ENCODE measurements around the gene DDO.

The DDO gene

GRCh38 chr6:110409794-110410193 lies 5.6 kb downstream of the DDO start:
- no peak for TF ChIP-seq CTCF (IDR thresholded peaks at IDR 0.05; ENCODE audit: insufficient read depth, low read depth, low read length, missing control alignments)
- no peak overlapping the region for H3K4me3 ChIP-seq (ENCODE audit: low read depth, low read length)
- no peak for DNase-seq (ENCODE audit: low read depth)

DNA sequence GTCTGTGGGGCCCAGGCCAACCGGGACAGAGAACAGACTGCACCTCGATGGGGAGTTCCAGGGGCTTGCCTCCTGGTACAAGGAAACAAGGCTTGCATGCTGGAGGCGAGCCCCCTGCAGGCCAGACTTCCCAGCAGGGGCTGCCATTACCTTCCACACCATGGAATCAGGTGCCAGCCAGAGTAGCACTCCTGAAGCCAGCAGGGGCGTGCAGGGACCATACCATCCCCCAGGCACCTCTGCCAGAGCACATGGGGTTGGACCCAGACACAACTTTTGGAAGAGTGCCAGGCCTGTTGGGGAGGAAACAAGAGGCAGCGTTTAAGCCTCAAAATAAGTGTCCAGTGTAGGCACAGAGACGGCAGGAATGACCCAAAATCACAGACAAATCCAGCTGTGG lies 6.5 kb downstream of the DDO start:
- peak; percentile 2 for TF ChIP-seq CTCF (IDR thresholded peaks at IDR 0.05; ENCODE audit: insufficient read depth, low read depth, low read length, missing control alignments)
- no peak for DNase-seq (ENCODE audit: low read depth)
- H3K4me3 ChIP-seq (ENCODE audit: low read depth, low read length) = no peak overlapping the region

DNA sequence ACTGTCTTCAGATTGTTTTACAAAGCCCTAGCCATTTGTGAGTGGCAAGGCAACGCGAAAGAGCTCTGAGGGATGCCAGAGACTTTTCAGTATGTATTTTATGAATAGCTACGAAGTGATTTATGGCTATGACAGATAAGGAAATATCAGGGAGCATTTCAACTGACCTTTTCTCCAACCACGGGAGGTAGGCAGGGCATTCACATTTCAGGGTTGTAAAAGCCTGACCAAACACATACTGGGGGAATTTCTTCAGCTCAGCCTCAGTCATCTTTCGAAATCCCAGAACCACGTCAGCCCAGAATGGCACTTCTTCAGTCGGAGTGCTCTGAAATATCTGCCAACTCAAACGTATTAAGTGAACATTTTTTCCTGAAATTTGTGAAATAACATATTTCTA lies 10.8 kb downstream of the DDO start:
- no peak for TF ChIP-seq CTCF (IDR thresholded peaks at IDR 0.05; ENCODE audit: insufficient read depth, low read depth, low read length, missing control alignments)
- no peak for DNase-seq (ENCODE audit: low read depth)
- H3K4me3 ChIP-seq (ENCODE audit: low read depth, low read length) = no peak overlapping the region

DNA sequence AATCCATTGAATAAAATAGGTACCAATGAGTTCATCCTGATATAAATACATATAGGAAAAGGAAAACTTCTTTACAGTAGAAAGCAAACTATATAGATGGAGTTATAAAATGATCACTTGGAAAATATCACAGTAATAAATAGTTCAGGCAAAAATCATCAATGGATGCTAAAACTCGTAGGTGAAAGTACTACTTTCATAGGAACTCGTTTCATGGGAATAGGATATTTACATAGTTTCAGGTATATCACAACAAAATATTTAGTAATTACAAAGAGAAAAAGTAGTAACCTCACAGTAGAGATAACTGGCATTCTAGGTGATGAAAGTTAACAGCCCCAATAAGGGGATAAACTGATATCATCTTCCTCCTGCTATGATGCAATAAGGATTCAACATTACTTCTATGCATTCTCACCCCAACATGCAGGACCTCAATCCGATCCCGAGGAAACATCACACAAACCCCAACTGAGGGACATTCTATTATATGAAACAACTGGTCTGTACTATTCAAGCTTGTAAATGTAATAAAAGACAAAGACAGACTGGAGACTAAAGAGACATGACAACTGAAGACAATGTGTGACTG lies 13.7 kb downstream of the DDO start:
- H3K4me3 ChIP-seq (ENCODE audit: low read depth, low read length) = no peak overlapping the region
- DNase-seq (ENCODE audit: low read depth) = no peak
- TF ChIP-seq CTCF (IDR thresholded peaks at IDR 0.05; ENCODE audit: insufficient read depth, low read depth, low read length, missing control alignments) = no peak

- no peak for DNase-seq (ENCODE audit: low read depth)
- H3K4me3 ChIP-seq (ENCODE audit: low read depth, low read length) = no peak overlapping the region
- TF ChIP-seq CTCF (IDR thresholded peaks at IDR 0.05; ENCODE audit: insufficient read depth, low read depth, low read length, missing control alignments) = no peak
These were observed 15.2 kb downstream of the DDO start for GRCh38 chr6:110400208-110400607.

DNA sequence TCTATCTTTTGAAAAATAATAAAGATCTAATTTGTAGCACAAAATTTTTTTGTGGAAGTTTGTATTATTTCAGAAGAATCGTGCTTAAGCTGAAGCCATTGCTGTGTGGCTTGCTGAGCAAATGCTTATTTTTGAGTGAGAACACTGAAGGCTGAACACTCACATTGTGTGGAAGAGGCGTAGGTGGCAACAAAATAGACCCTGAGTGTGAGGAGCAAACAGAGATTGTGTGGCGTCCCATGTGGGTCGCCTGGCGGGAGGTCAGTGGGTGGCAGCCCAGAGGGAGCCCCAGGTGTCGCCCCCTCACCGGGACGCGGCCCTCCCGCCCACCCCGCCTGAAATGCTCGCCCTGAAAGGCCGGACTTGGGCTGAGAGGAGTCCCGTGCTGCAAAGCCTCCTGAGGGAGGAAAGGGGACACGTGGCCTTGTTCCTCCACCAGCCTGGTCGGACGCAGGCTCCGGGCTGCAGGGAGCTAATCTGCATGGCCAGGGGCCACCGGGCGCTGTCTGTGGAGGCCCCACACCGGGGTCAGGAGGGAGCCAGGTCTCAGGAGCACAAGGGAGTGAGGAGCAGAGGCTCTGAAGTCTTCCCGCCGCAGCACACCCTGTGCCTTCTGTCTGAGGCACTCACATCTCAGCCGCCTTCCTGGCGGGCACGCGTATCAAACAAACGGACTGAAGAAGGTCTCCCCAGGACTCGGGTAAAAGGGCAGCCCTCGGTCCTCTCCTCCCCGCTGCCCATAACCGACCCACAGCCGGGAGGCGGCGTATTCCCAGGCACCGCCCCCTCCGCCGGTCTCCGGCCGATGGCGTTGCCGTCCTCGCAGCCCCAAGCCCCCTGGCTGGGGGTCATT lies 15.9 kb downstream of the DDO start:
- TF ChIP-seq CTCF (IDR thresholded peaks at IDR 0.05; ENCODE audit: insufficient read depth, low read depth, low read length, missing control alignments) = no peak
- no peak overlapping the region for H3K4me3 ChIP-seq (ENCODE audit: low read depth, low read length)
- DNase-seq (ENCODE audit: low read depth) = no peak
